ENCODE measurements around the gene FOXN3.
"Not testable (repeated sequence)": the region's sequence is repeated elsewhere in the genome, so short reads cannot be mapped to it uniquely, and the experiment has no call there.

Gene FOXN3

GRCh38 chr14:89151693-89152092 lies 265.3 kb downstream of the FOXN3 start:
- FAIRE-seq = not testable (repeated sequence)

DNA sequence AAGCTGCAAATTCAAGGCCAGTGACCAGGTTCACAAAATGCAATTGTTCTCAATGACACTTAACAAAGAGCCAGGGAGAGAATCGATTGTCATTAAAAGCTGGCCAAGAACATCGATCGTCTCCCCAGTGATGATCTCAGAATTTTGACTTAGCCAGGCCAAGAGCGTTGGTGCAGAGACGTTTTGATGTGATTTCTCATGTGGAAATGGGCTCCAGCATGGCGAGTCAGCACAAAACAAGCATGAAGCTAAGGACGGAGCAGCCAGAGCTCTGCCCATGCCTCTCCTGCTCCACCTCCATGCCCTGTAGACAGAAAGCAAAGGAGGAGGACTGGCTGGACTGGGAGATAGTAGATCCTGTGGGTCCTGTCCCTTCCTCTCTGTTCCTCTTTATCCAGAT lies 270.8 kb downstream of the FOXN3 start:
- FAIRE-seq = no peak

DNA sequence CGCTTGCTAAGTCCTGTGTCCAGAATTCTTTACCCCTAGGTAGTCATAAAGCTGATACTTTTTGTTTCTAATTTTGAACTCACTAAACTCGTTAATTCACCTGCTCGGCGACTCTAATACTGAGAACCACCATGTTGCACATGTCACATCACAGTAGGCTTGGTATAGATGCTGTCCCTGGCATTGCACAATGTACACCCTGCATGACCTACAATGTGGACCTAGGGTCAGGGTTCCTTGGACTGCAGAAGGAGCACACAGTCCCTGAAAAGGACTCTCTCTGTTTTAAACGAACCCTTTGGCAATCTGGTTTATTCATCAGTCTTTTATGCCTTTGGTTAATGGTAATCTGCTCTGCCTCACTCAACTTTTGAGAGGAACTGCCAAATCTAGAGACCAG lies 272.4 kb downstream of the FOXN3 start:
- FAIRE-seq = no peak

DNA sequence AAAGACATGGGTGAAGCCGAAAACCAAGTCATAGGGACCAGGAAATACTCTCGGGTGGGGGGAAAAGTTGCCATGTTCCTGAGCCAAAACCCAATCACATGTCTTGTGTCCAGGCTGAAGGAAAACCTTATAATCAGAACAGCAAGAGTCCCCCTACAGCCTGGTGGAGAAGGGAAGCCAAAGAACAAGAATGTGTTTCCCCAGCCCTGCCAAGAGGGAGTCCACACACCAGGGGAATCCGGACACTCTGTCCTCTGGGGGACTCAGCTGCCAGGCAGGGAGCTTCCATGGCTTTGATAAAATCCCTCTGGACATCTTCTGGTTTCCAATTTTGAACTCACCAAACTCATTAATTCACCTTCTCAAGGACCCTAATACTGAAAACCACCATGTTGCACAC lies 273.0 kb downstream of the FOXN3 start:
- no peak for FAIRE-seq

GRCh38 chr14:89143595-89143994 lies 273.4 kb downstream of the FOXN3 start:
- FAIRE-seq = no peak

GRCh38 chr14:89142366-89142765 lies 274.7 kb downstream of the FOXN3 start:
- no peak for FAIRE-seq

DNA sequence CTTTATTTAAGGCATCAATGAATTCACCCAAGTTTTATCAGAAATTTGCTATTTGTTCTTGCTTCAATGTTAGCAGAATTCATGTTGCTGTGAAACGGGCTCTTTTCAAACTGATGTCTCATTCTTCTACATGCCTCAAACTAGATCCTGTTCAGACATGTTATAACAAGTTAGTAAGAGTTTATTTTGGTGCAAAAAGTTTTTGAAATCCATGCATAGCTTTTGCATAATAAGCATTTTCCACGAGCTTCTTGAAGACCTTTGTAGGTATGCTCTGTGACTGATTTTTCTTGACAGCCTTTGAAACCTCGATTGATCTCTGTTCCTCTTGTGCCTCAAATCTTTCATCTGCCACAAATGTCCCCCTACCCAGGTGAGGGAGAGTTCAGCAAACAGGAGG lies 275.2 kb downstream of the FOXN3 start:
- FAIRE-seq = no peak

- FAIRE-seq = no peak
These were observed 276.7 kb downstream of the FOXN3 start for GRCh38 chr14:89140326-89140725.

DNA sequence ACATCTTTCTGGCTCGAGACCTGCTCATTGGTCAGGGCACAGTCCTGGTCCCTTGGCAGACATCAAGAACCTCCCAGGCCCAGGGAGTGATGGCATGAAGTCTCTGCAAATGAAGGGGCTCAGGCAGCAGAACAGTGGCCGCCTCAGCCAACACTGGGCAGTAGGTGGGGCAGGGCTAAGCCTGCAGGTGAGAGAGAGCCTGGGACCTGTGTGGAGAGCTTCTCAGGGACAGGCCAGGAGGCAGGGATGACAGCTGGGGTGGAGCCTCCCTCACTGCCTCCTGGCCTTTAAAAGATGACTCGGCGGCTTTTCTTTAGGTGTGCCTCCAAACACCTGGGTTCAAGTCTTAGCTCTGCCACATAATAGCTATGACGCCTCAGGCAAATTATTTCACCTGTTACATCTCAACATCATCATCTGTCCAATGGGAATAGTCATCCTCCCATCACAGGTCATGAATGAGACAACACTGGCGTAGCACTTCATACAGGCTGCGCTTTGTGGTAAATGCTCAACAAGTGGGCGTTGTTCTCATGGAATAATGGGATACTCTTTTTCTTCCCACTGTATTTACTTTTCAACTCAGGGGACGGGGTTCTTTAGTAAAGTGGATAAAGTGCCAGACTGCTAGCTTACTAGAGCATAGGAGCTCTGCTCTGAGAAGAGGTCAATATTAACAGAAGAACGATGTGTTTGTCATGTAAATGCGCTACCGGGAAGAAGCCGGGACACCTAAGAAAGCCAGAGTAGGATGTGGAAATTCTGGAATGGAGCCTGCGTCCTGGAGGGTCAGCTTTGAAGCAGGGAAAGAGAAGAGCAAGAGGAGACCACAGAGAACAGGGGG lies 277.4 kb downstream of the FOXN3 start:
- FAIRE-seq = no peak

- FAIRE-seq = no peak
These were observed 278.2 kb downstream of the FOXN3 start for GRCh38 chr14:89138846-89139245.

DNA sequence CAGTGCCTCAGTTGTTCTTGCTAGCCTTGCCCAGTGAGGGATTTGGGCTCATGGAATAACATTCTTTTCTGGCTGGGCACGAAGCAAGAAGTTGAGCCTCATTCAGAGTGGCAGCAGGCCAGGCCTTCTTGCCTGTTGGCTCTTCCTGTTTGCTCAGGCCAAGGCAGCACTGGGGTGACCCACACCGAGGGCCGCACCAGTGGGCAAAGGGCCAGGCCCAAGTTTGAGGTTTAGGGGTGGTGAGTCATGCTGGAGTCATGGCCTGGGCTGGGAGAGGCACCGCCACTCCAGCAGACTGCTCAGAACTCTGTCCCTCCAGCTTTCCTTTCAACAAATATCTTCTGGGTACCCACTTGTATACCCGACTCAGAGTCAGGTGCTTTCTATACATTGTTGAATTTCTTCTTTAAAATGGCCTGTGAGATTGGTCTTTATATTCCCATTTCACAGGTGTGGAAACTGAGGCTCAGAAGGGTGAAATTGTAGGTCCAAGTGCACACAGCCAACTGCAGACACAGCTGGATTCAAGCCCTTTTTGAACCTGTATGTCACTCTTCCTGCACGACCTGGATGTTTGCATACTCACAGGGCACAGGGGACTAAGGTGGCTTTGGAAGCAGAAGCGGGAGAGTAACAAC lies 279.4 kb downstream of the FOXN3 start:
- no peak for FAIRE-seq

DNA sequence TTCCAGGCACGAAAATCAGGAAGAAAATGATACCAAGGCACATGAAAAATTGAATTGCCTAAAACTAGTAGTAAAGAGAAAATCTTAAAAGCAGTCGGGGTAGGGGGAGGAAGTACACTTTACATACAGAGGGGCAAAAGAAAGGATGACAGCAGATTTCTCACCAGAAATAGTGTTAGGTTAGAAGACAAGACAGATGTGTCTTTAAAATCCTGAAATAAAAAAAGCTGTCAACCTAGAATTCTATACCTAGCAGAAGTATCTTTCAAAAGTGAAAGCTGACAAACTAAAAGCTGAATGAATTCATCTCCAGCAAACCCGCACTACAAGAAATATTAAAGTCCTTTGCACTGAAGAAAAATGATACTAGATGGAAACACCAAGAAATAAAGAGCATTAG lies 280.4 kb downstream of the FOXN3 start:
- FAIRE-seq = no peak

GRCh38 chr14:89134640-89135039 lies 282.4 kb downstream of the FOXN3 start:
- no peak for FAIRE-seq

- FAIRE-seq = peak; percentile 94
These were observed 285.9 kb downstream of the FOXN3 start for GRCh38 chr14:89131004-89131750.

- FAIRE-seq = no peak
These were observed 287.5 kb downstream of the FOXN3 start for GRCh38 chr14:89129570-89129969.

- no peak for FAIRE-seq
These were observed 288.6 kb downstream of the FOXN3 start for GRCh38 chr14:89128311-89129026.

- FAIRE-seq = no peak
These were observed 290.6 kb downstream of the FOXN3 start for GRCh38 chr14:89126461-89126860.

DNA sequence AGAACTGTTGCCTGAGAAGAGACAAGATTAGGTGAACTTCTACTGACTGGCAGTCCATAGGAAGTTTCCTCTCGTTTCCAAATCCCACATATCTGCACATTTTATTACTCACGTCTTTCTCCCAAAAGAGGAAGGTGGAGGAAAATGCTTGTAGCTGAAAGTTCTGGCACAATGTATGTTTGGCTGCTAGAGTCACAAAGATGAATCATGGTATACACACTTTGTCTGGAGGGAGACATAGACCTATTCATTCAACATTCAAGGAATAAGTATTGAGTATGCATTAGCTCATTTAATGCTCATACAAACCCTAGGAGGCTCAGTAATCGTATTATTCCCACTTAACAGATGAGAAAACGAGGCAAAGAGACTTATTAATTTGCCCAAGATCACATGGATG lies 291.8 kb downstream of the FOXN3 start:
- FAIRE-seq = no peak

DNA sequence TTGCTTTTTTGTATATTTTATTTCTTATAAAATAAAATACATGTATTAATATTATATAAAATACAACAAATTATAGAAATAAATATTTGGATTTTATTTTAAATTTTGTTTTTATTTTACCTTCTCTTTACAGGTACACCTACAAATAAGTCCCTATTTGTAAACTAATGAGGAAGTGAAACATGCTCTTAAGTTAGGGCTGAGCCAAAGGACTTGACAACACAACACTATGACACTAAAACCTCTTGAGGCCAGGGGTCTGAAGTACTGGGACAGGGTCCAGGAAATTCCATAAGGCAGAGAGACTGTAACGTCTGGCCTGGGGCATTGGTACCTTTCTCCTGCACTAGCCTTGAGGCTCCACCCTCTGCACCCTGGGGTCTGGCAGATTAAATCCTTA lies 293.2 kb downstream of the FOXN3 start:
- FAIRE-seq = peak; percentile 35

DNA sequence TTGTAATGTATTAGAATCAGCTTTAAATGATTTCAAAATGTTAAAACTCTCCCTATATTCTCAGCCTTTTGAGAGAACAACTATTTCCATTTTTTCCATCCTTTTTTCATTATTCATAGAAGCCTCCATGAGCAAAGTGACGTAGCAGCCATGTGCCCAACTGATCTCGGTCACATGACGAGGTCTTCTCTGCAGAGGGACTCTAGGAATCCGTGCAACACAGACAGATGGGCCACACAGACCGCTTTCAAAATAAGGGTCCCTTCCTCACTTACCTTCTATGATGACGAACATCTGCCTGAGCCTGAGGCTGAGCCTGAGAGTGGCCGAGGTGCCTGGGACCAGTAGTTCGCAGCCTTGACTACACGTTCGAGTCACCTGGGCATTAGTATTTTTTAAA lies 293.8 kb downstream of the FOXN3 start:
- FAIRE-seq = no peak

DNA sequence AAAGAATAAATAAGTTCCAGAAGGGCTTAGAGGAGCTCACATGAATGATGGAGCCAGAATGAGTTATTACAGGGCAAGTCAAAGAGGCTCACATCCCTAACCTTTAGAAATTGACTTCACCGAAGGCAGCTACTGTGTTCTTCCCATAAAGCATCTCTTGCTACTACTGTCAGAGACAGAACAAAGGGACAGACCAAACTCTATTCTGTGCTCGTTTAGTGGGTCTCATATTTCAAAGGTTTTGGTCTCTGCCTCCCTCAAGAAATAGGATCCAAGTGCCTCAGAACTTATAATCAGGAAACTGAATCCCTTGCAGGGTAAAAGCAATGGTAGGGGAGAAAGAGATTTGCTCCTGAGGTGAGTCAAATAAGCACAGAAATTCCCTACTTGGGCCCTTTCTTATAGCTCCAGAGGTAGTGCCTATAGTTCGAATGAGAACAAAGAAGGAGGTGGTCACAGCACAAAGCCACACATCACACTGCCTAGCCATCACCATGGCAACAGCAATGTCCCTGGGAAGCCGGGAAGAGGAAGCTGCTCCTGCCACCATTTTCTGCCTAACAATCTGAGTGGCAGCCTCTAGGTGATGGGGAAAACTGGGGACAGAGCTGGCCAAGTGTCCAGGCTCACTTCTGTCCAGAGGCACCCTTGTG lies 294.9 kb downstream of the FOXN3 start:
- no peak for FAIRE-seq

DNA sequence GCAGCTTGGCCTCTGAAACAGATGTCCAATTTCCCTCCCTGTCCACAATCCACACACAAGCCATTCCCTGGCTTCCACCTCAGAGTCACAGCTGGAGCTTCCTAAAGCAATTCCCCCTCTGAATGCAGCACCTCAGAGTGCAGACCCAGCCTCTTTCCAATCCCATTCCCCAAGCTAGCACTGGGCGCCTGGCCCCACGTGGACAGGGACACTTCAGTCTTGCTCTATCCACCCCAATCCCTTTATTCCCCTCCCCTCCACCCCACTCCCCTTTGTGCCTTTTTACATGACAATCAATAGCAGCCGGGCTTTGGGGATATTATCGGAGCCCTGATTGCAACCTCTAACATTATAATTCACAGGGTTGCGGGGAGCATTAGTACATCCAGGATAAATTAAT lies 300.0 kb downstream of the FOXN3 start:
- FAIRE-seq = no peak

DNA sequence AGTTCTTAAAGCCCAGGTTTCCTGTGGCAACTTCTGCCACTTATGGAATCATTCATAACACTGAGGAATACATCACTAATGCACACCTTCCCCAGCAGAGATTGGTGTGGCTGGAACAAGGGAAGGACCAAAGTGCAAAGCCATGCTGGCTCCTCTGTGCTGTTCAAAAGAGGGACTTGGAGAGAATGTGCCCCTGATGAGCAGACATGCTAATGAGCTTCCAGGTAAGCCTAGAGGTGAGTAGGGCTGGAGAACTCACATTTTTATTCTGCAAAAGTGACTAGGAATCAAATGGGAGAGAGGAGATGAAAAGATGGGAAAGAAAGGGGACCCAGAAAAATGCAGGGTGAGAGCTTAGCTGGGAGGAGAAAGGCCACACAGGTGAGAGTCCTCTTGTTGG lies 302.9 kb downstream of the FOXN3 start:
- FAIRE-seq = no peak

All from endometrium (tissue), 2 donors.